NCI-H1436 treated with DMSO at 0.1 percent for 48 hours (cell line): ENCODE results near the gene PARP4.
"Not testable (repeated sequence)": the region's sequence is repeated elsewhere in the genome, so short reads cannot be mapped to it uniquely, and the experiment has no call there.

Source experiments
- DNase-seq: peaks from one replicate; lab custom pipeline; 2025; lab: John Stamatoyannopoulos, UW

PARP4 gene

DNA sequence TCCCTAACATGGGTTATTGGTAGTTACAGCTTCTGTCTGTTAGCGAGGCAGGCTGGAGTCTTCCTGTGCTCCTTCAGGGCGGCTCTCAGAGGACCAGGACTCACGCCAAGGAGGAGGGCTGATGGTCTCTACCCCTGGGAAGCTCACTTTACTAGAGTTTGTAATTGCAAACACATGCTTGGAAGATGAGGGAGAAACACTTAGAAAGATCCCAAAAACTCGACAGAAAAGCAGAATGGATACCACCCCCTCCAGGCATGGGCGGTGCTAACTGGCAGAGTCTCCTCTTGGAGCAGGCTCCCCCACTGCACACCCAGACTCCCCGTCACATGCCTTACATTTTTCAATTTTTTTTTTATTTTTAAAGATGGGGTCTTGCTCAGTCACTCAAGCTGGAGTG lies 62.0 kb downstream of the PARP4 start:
- DNase-seq = no peak

DNA sequence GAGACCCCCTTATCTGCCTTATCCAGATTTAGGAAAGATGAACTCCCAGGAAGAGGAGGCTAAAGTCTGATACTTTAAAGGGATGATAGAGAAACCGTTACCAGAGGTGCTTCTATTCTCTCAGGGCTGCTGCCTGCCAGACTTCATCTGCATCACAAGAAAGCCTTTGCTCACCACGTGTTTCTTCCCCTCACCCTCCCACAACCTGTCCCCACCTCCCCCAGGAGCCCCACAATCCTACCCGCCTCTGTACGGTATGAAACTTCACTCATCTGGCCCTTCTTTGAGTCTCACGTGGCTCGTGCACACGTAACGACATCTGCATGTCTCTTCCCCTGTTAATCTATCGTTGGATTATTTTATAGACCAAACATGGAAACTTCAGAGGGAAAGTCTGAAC lies 67.7 kb downstream of the PARP4 start:
- not testable (repeated sequence) for DNase-seq

DNA sequence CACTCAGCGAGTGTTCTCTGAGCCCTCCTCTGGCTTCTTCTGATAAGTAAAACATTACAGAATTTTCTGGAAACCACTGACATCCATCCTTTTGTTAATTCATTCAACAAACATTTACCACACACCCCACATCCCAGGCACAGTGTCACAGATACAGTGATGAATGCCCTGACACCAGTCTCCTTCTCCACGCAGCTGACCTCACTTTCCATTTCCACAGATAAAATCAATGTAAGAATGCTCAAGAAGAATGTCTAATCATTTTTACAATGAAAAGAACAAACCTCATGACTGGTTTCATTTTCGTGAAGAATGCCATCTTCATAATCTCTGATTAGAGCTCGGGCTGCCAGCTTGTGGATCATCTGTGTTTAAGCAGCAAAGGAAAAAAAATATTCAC lies 69.2 kb downstream of the PARP4 start:
- no peak for DNase-seq

DNA sequence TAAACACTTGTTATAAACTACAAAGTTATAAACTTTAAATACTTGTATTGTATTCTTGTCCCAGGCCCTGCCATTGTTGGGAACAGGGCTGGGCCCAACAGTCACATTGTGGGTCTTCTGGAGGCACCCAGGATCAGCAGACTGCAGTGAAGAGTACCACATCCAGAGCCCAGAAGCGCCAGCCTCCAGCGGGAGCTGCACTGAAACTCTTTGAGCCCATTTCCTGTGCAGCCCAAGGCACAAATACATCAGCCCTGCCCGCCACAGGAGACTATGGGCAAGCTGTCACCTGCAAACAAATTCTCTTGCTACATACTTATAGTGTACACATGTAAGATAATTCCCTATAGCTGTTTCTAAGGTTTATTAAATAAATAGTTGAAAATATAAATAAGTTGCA lies 86.5 kb downstream of the PARP4 start:
- not testable (repeated sequence) for DNase-seq

DNA sequence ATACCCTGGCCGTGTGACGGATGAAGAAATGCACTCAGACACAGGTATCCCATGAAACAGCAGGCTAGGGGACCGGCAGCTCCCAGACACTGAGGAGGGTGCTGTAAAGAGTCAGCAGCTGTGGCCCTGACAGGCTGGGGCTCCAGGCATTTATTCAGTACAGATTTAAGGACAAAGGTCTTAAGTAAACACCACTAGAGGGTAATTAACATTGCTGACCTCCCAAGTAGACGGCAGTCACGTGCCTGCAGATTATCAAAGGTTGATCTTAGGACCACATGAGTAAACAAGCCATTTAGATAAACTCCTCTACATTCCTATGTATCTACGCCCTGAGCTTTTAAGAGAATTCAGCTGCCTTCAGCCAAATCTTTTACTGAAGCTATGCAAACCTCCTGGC lies 92.9 kb downstream of the PARP4 start:
- DNase-seq = not testable (repeated sequence)

DNA sequence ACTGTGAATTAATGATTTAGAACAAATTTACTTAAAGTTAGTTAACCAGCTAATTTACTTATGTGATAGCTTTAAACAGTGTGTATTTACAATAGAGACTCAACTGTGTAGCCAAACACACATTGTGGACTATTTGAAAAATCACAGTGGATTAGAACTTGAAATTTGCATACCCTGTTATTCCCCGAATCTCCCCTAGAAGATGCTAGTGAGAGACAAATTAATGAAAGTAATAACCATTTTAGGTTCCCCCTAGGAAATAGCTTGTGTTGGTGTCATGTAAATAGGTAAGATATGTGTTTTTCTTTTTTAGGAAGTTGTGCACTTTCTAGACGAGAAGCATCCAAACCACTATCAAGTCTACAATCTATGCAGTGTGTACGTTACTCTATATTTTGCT lies 104.7 kb downstream of the PARP4 start:
- DNase-seq = no peak

DNA sequence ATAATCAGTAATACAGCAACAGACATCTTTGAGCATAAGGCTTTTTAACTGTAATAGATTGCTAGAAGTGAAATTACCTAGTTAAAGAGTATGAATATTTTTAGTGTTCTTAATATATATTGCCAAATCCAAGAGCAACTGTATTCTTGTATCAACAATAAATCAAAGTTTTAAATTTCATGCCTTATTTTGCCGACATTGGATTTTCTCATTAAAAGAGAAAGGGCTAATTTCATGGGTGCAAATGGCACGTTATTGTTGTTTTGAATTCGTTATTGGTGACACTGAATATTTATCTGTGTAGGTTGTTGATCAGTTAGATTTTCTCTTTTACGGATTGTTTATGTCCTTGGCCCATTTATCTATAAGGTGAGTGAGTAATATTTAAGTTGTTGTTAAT lies 106.1 kb downstream of the PARP4 start:
- no peak for DNase-seq

DNA sequence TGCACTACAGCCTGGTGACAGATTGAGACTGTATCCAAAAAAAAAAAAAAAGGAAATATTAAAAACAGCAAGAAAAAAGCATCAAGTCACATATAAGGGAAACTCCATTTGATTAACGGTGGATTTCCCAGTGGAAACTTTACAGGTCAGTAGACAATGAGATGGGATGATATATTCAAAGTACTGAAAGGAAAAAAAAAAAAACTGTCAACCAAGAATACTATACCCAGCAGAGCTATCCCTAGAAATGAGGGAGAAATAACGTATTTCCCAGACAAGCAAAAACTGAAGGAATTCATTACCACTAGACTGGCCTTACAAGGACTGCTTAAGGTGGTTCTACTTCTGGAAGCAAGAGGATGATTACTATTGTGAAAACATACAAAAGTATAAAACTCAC lies 115.8 kb downstream of the PARP4 start:
- no peak for DNase-seq

DNA sequence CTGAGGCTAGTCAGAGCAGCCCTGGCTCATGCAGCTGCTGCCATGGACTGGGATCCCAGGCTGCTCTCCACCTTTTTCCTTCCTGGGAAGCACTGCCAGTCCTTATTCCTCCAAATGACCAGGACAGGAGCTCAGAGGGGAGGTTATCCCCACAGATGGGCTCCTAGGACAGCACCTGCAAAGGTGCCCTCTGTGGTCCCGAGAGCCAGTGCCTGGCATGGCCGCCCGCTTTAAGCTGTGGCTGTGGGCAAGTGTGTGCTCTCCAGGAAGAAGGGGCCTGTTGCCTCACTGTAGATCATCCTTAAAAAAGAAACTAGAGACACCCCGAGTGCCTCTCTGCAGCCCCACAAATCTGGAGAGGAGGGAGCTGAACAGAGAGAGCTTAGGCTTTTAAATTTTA lies 119.6 kb downstream of the PARP4 start:
- no peak for DNase-seq

DNA sequence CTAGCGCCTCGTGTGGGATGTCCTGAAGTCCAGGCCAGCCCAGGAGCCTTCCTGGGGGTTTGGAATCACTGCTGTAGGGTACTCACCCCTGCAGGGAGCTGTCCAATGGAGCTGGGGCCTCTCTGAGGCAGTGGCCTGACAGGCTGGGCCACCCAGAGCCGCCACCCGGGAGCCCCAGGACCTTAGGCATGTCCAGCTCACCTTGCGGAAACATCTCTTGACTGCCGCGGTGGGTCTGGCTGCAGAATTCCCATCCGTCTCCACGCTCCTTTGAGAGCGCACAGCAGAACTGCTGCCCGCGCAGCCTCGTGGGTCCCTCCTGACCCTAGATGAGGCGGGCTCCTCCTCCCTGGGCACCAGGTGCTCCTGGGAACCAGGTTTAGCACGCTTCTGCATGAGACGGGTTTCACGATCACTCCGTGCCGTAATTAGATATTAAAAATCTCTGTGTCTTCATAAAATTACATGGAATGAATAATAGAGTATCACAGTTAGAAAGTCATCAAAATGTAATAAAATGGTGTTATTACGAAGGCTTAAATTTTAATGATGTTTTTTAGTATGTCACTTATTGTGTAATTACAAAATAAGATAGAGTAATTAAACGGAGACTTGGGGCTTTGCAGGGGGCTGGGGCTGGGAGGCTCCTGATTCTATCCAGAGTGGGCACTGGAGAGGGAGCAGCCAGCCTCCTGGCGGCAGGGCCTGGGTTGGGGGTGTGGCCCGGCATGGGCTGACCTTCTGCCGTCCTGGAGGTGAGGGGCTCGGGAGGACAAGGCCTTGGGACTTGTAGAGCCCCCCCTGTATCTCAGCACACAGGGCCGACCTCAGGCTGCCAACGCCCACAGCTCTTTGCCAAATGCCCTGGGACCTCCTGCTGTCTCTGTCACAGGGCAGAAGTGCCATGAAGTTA lies 120.6 kb downstream of the PARP4 start:
- DNase-seq = not testable (repeated sequence)

DNA sequence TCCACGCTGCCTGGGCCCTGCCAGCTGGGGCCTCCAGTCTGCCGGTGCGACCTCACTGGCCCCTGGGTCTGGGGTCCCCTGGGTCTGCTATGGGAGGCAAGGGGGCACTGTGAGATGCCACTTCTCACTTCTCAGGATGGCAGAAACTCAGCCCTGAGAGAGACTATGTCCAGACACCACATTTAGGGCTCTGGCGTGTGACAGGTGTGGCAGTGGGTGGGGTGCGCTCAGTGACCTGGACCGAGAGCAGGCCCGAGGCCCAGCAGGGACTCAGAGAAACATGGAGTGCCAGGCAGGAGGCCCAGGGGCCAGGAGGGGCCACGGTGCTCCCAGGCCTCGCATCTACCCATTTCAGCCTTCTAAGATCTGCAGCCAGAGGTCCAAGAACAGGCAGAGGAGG lies 121.8 kb downstream of the PARP4 start:
- not testable (repeated sequence) for DNase-seq

DNA sequence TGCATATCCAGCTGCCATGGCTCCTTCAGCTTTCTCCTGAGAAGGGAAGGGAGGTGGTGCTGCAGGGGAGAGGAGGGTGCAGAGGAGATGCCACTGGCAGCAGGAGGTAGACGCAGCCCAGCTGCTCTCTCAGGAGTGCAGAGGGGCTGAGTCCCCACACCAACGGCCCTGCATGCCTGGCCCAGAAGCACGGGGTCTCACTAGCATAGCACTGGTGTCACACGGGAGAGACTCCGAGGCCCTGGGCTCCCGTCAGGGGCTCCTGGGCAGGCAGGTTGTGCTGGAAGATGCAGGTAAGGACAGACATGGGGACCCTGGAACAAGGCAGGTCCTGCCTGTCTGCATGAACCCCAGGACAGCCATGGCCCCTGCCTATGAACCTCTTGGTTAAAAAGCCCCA lies 123.1 kb downstream of the PARP4 start:
- no peak for DNase-seq

DNA sequence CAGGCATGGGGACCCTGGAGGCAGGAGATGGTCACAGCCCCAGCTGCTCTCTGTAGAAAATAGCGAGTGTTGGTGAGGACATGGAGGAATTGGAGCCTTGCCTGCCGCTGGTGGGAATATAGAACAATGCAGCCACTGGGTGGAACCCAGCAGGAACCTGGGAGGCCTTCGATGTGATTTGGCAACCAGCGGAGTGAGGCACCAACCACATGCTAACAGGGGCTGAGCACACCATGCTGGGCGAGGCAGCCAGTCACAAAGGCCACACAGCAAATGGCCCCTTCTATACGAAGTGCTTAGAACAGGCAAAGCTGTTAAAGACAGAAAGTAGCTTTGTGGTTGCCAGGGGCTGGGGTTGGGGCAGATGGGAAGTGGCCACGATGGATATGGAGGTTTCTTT lies 123.8 kb downstream of the PARP4 start:
- not testable (repeated sequence) for DNase-seq

DNA sequence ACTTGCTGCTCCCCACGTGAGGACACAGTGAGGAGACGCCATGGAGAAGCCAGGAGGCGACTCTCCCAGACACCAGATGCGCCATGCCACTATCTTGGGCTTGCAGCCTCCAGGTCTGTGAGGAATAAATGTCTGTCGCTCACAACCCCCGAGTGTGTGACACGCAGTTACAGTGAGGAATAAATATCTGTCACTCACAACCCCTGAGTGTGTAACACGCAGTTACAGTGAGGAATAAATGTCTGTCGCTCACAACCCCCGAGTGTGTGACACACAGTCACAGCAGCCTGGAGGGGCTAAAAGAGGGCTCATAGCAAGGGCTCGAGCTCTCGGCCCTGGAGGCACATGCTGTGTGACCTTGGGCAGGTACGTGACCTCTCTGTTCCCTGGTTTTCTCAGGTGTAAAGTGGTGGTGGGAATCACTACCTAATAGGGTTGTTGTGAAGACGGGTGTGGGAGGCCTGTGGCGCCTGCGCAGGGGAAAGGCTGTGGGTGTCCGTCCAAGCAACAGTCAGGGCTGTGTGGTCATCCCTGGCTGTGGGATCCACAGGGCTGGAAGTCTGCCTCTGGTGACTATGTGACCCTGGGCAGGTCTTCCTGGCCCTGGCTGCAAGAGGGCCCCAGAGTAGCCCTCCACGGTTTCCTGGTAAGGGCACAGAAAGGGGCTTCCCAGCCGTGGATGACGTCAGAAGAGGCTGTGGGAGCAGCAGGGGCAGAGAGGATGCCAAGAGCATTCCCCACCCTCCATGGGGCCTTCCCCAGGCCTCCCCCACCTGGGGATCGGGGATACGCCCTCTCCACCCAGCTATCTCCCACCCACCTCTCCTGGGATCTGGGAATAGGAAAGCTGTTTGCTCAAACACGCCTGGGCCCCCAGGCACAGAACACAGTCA lies 125.5 kb downstream of the PARP4 start:
- no peak for DNase-seq

DNA sequence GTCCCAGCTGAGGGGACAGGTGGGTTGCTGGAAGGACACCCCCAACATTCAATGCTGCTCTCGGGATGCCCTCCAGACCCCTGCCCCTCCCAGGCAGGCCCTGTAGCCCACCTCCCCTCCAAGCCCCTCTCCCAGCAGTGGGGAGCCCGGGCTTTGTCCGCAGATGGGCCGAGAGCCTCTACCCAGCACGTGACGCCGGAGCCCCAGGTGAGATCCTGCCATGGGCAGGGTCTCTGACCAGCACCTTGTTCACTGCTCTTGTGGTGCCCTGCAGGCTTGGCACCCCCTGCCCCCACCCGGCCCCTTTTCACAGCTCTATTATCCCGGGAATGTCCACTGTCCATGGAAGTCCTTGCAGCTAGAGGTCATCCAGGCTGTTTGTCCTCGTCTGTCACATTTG lies 126.7 kb downstream of the PARP4 start:
- no peak for DNase-seq

DNA sequence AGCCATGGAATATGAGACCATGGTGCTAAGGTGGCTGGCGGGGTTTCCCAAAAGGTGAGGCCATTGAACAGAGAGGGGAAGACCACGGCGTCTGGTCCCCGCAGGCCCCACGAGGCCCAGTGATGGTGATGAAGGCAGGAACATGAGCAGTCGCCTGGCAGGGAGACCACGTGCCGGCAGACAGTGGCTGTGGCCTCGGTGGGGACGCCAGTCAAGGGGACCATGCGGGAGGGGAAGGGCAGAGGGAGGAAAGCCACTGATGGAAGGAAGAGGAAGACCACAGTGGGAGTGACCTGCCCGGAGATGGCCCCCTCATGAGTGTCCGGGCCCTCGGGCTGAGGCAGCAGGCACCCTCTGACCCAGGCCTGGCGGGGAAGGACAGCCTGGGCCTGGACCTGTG lies 127.6 kb downstream of the PARP4 start:
- not testable (repeated sequence) for DNase-seq

DNA sequence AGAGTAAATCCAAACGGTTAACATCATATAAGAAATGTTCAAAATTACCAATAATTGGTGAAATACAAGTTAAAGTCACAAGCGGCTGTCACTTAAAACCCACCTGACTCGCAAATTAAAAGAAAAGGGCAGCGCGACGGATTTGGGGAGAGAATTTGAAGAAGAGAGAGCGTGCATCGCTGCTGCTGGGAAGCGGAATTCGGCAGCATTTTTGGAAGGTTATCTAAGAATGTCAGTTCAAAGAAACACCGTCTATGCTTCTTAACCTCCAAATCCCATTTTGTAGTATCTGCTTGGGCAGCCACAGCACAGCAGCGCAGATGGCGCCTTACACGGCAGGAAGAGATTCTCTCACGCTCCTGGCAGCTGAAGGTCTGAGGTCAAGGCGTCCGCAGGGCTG lies 128.5 kb downstream of the PARP4 start:
- not testable (repeated sequence) for DNase-seq

DNA sequence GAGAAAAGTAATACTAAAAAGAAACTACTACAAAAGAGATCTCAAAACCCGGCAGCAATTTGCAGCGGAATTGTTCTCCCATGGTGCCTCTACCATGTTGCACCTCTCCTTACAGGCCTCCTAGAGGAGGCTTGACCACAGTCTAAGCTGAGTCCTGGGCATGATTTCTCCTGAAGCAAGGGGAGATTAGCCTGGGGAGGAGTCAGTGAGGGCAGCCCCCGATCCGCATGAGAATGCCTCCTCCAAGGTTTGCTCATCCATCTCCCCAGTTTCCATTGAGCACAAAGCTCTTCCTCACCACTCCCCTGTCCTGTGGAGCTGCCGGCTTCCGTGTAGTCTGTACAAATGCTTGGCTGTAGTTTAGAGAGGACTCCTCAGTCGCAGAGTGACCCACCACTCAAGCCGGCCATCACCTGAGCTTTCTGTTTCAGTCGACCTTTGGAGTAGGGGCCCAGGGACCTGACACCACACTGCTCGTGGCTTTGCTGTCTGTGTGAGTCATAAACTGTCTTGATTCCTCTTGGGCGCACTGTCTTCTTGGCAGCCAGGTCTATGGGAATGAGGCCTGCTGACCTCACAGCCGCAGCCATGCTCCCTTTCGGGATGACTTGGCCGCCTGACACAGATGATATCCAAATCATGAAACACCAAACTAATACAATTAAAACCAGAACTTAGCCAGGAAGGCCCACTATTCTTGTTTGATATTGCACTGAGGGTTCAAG lies 130.9 kb downstream of the PARP4 start:
- DNase-seq = no peak

DNA sequence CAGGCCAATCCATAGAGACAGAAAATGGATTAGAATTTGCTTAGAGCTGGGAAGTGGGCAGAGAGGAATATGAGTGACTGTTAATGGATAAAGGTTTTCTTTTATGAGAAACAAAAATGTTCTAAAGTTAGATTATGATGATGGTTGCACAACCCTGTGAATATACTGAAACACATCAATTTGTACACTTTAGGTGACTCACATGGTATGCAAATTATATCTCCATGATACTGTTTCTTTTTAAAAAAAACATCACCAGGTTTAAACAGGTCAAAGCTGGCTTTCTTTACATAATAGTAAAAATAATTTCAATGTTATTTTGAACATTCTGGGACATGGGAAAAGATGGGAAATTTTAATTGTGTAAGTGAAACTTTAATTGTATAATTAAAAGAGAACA lies 131.7 kb downstream of the PARP4 start:
- DNase-seq = not testable (repeated sequence)

DNA sequence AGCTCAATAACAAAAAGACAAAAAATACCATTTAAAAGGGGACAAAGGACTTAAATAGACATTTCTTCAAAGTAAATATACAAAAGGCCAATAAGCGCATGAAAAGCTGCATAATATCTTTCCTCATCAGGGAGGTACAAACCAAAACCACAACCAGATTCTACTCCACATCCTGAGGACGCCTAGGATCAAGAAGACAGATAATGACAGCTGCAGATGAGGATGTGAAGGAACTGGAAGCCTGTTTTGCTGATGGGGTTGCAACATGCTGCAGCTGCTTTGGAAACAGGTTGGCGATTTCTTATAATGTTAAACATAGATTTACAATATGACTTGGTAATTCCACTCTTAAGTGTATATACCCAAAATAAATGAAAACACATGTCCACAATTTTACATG lies 132.4 kb downstream of the PARP4 start:
- not testable (repeated sequence) for DNase-seq

DNA sequence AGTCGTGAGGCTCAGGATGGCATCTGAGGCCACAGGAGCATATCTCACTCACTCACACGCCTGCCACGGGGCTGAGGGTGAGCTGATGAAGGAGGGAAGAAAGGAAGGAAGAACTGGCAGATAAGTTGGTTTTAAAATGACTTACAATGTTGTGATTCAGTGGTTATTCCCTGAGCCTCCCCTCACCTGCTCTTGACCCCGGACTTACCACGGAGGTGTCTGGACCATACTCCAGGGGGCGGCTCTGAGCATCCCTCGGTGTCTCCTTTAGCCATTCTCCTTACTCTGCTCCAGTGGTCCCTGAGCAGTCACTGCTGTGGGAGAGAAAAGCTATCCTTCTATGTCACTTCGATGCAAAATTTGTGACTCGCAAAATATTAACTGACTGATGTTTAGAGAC lies 141.3 kb downstream of the PARP4 start:
- DNase-seq = not testable (repeated sequence)
